OCI-LY3 (cell line): ENCODE measurements around the gene DNAH1.

Experiments
- CTCF ChIP-seq: fragments of 200-600, 300-600 bp; sonication (generic); IDR thresholded peaks from 2 replicates; pipeline ENCODE4 v1.5.1; 2014; ENCODE audit warnings: antibody characterized with exemption, low read length, low read depth
- EZH2phosphoT487 ChIP-seq: fragments of 200-600 bp; shearing (Covaris generic); IDR thresholded peaks from 2 replicates; pipeline ENCODE4 v1.6.1; 2018; ENCODE audit warnings: antibody characterized with exemption, mixed run types, low read depth

- TF ChIP-seq CTCF (no peak), EZH2phosphoT487 (no peak)
Measured at GRCh38 chr3:52401551-52401950, 85.4 kb downstream of the DNAH1 start.
